GM12875 (cell line): Measurements from ENCODE around the gene IL13RA2.

Experiments used
- H3K4me3 ChIP-seq: one replicate; pipeline ENCODE4 v1.5.1; 2011; ENCODE audit warnings: low read depth, low read length, control low read depth
- TF ChIP-seq, protein P1 (sequence below): IDR thresholded peaks from 2 replicates; pipeline ENCODE4 v1.5.1; 2011; ENCODE audit warnings: low read depth, mild to moderate bottlenecking, control low read depth, inconsistent platforms, low read length, moderate library complexity, borderline replicate concordance; ENCODE audit not compliant: insufficient read depth

Gene IL13RA2, protein sequence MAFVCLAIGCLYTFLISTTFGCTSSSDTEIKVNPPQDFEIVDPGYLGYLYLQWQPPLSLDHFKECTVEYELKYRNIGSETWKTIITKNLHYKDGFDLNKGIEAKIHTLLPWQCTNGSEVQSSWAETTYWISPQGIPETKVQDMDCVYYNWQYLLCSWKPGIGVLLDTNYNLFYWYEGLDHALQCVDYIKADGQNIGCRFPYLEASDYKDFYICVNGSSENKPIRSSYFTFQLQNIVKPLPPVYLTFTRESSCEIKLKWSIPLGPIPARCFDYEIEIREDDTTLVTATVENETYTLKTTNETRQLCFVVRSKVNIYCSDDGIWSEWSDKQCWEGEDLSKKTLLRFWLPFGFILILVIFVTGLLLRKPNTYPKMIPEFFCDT

DNA sequence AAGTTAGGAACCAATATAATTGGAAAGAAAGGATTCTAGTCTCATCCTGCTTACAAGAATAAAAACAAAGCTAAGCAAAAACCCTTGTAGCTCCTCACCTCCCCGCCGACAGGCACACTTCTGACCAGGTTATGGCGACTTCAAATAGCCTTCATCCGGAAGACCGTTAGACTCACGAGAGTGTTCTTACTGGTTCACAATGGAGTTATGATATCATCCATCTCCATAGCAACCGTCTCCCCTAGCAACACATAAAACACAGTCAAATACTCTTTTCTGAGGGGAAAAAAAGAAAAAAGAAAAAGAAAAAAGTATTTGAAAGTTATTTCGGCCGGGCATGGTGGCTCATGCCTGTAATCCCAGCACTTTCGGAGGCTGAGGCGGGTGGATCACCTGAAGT, at the start of gene IL13RA2:
Gene IL13RA2 (minus strand): TSS at position 162 of the 400 bp plus-strand sequence. CDS start 347 bp downstream, outside the sequence.
- H3K4me3 ChIP-seq = no peak within 1 kb of the TSS
- TF ChIP-seq, protein P1, sequence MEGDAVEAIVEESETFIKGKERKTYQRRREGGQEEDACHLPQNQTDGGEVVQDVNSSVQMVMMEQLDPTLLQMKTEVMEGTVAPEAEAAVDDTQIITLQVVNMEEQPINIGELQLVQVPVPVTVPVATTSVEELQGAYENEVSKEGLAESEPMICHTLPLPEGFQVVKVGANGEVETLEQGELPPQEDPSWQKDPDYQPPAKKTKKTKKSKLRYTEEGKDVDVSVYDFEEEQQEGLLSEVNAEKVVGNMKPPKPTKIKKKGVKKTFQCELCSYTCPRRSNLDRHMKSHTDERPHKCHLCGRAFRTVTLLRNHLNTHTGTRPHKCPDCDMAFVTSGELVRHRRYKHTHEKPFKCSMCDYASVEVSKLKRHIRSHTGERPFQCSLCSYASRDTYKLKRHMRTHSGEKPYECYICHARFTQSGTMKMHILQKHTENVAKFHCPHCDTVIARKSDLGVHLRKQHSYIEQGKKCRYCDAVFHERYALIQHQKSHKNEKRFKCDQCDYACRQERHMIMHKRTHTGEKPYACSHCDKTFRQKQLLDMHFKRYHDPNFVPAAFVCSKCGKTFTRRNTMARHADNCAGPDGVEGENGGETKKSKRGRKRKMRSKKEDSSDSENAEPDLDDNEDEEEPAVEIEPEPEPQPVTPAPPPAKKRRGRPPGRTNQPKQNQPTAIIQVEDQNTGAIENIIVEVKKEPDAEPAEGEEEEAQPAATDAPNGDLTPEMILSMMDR = no peak

- H3K4me3 ChIP-seq = no peak overlapping the region
- TF ChIP-seq, protein P1 = no peak
Measured at GRCh38 chrX:115065304-115065703, 47.9 kb upstream of the IL13RA2 start.

- H3K4me3 ChIP-seq = no peak overlapping the region
- TF ChIP-seq, protein P1 = no peak
Measured at GRCh38 chrX:115060013-115060412, 42.6 kb upstream of the IL13RA2 start.

DNA sequence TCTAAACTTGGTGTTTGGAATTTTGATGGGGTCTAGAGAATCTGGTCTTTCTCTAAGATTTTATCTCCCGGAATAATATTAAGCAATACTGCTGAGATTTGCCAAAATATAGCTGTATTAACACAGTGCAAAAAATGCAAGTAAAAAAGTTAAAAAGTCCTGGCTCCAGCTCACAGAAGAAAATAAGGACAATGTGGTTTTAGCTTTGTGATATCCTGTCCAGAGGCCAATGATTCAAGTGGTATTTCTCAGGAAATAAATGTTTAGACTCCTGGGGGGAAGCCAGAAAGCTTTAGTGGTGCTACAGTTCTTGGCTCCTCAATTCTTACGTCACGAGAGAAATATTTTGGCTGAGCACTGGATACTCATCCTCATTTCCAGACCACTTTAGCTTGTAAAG, 40.9 kb upstream of the IL13RA2 start:
- TF ChIP-seq, protein P1 = no peak
- no peak overlapping the region for H3K4me3 ChIP-seq

DNA sequence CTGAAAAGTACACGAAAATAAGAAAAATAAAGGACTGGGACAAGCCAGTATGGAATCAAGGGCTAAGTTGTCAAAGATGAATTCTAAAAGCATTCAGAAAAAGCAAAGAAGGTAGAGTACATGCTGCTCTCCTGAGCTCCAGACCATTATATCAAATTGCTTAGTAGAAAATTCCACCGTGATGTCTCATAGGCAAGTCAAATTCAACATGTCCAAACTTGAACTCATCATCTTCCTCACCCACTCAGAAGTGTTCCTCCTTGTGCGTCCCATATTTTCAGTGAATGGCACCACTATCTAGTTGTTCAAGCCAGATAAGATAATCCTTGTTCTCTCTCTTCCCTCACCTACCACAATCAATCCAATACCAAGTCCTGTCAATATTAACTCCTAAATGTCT, 37.5 kb upstream of the IL13RA2 start:
- no peak overlapping the region for H3K4me3 ChIP-seq
- TF ChIP-seq, protein P1 = no peak

DNA sequence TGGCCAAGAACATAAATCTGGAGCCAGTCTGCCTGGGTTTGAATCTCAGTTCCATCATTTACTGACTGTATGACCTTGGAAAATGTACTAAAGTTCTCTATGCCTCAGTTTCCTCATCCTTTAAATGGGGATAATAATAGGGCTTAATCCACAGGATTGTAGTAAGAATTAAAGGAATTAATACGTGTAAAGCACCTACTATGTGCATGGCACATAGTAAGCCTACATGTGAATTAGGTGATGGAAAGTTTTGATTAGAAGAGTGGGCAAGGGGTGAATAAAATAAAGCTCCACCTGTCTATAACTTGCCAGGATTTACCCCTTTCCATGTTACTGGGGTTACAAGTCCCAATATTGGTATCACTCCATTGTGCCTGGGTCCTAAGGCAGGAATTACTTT, 35.8 kb upstream of the IL13RA2 start:
- no peak overlapping the region for H3K4me3 ChIP-seq
- TF ChIP-seq, protein P1 = no peak

DNA sequence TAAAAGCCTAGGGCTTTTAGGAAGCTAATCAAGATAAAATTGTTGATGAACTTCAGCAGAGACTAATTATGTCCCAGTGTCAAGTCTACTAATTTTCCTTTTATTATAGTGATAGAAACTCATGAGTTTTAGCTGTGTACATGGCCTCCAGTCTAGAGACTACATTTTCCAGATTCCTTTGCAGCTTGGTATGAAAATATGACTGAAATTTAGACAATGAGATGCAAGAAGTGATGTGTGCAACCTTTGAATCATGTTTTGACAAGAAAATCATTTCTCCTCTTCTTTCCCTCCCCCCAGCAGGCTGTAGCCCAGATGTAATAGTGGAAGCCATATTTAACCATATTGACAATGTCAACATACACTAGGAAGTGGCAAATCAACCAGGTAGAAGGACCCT, 30.3 kb upstream of the IL13RA2 start:
- H3K4me3 ChIP-seq = no peak overlapping the region
- TF ChIP-seq, protein P1 = no peak
